Measurements from ENCODE around the gene SMARCD1.
A peak's percentile ranks its signal among the peaks of the same experiment; 100 is the strongest.

The SMARCD1 gene

DNA sequence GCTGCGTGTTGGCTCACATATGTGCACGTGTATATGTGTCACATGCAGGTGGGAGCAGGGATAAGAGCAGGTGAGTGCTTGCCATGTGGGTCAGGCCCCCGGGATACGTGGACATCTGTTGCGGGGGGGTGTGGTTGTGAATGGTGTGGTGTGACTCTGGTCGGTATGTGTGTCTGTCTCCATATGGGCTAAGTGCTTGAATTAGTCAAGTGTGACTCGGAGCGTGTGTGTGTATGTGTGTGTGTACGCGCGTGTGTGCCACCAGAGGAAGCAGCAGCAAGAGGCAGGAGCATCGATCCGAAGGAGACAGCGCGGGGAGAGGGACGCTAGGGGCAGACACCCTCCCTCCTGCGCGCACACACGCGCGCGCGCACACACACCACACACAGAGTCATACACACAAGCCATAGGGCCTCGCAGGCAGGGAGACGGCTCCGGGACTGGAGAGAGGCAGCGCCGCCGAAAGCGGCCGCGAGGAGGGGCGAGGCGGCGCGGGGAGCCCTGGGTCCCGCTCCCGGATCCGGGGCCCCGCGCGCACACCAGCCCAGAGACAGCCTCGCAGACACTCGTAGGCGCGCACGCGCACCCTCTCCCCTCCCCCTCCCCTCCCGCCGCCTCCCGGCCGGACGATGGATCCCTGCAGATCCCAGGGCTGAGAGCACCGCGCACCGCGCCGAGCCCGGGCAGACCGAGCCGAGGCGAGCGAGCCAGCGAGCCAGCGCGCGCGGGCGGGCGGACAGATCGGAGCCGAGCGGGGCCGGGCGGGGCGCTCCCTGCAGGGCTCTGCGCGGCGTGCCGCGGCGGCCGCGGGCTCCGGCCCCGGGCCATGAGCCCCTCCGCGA lies 27.9 kb upstream of the SMARCD1 start, which contains the start of gene ASIC1:
TSS of gene ASIC1 (plus strand) at position 597 of the 842 bp plus-strand sequence. CDS start 1,171 bp downstream, outside the sequence.
- peak; percentile 15 to 54 (median 23) for DNase-seq (ENCODE audit: low read depth in 3 of 3)

DNA sequence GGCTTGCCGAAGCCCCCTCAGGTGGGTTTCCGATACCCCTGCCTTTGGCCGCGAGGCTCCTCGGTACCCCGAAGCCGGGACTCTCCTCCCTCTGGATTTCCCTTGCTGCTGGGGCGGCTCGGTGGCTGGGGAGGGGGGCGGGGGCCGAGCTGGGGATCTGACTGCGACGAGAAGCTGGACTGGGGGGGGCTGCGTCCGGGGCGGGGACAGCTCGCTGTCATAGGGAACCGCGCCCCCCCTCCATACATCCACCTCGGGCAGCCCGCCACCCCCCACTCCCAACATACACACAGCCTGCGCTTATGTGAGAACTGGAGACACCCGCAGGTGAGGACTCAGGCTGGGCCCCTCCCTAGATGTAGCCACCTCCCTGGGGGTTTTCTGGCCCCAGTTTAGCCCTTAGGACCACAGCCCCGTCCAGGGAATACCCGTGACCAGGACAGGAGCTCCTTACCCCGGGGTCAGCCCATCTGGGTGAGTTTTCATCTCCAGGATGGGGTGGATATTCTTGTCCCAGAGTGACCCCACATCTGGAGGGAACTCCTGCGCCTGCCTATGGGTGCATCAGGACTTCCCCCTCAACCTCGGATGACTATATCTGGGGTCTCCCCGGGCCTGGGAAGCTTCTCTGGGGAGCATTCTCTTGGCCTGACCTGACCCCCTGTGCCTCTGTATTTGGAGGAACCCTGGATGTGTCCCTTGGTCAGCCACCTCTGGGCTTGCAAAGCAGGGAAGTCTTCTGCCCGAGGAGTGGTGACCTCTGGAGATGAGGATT lies 27.1 kb upstream of the SMARCD1 start:
- no peak for DNase-seq (ENCODE audit: low read depth in 3 of 3)

DNA sequence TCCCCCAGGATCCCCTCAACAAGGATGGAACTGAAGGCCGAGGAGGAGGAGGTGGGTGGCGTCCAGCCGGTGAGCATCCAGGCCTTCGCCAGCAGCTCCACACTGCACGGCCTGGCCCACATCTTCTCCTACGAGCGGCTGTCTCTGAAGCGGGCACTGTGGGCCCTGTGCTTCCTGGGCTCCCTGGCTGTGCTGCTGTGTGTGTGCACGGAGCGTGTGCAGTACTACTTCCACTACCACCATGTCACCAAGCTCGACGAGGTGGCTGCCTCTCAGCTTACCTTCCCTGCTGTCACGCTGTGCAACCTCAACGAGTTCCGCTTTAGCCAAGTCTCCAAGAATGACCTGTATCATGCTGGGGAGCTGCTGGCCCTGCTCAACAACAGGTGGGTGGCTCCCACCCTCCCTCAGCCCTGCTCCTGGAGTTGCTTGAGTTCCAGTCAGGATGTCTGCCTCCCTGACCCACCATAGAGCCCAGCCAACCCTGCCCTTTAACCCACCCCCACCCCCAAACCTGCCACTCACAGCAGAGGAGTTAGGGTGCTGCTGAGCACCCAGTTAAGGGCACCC lies 26.3 kb upstream of the SMARCD1 start:
- no peak for DNase-seq (ENCODE audit: low read depth in 3 of 3)

DNA sequence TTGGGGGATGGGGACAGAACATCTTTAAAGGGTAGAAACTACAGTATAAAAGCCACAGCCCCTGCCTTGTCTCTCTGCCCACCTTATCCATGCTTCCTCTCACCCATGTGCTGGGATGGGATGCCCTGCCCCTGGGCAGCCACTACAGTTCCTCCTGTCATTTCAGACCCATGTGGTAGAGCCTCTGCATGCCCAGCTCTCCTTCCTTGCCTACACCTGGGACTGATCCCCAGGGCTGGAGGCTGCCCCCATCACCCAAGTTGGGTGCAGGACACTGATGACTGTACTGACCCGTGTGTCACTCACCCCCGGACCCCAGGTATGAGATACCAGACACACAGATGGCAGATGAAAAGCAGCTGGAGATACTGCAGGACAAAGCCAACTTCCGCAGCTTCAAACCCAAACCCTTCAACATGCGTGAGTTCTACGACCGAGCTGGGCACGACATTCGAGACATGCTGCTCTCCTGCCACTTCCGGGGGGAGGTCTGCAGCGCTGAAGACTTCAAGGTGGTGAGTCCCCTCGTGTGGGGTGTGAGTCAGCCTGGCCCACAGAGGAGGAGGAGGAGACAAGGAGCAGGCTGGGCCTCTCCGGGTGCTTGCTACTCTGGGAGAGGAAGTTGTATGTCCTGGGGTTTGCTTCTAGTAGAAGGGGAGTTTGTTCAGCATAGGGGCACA lies 25.6 kb upstream of the SMARCD1 start:
- peak in 2 of 3 experiments; percentile 21 to 67 for DNase-seq (ENCODE audit: low read depth in 3 of 3)

DNA sequence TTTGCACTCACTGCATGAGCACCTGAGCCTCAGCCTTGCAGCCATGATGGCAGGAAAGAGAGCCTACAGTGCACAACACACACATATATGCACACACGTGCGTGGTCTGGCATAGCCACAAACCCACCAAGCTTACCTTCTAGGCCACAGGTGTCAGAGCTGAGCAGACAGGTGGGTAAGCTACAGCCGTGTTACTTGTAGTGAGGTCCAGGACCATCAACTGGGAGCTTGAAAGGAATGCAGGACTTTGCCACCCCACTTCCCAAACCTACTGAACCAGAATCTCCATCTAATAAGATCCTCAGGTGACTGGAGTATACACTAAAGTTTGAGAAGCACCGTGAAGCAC lies 25.0 kb upstream of the SMARCD1 start:
- DNase-seq (ENCODE audit: low read depth in 3 of 3), result no peak

DNA sequence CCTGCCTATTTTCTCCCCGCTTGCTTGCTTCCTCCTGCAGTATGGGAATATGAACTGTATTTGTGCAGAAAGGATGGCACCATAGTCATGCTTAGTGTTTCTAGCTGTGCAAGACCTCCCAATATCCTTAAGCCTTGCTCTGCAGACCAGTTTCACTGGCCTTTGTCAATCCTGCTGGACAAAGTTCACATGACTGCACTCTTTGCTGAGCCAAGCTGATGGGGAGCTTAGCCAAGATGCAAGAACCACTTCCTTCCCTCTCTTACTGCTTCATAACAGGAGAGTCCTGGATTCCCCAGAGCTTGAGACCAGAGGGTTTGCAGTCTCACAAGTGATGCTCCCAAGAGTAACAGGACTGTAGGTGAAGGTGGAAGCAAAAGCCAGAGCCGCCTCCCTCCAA lies 24.0 kb upstream of the SMARCD1 start:
- no peak for DNase-seq (ENCODE audit: low read depth in 3 of 3)

DNA sequence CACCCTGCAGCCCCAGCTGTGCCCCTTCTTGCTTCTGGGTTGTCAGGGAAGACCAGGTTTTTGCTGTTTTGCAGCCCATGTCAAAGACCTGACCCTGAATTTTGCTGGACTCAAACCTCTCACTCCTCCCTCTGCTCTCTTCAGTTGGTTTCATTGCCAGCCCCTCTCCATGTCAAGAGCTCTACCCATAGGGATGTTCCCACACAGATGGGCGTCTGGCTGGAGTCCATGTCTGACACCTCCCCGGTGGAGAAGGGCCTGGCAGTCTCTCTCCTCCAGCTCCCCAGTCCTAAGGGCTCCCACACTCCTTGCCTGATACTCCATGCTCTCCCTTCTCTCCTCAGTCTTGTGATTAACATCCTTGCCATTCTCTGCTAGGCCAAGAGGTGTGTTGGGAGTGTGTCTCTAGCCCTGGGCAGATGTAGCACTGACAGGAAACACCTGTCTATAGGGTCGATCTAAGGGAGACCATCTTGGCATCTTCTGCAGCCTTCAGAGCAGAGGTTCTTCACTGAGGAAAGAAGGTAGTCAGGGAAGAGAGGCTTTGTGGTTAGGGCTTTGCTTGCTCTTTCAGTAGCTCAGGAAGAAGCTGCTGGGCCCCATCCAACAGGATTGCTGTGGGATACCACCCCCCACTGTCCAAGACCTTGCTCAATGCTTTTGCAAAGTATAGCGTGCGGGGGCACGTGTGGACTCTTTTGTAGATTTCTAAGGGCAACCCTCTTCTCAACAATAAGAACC lies 23.0 kb upstream of the SMARCD1 start:
- DNase-seq (ENCODE audit: low read depth in 3 of 3), result no peak

DNA sequence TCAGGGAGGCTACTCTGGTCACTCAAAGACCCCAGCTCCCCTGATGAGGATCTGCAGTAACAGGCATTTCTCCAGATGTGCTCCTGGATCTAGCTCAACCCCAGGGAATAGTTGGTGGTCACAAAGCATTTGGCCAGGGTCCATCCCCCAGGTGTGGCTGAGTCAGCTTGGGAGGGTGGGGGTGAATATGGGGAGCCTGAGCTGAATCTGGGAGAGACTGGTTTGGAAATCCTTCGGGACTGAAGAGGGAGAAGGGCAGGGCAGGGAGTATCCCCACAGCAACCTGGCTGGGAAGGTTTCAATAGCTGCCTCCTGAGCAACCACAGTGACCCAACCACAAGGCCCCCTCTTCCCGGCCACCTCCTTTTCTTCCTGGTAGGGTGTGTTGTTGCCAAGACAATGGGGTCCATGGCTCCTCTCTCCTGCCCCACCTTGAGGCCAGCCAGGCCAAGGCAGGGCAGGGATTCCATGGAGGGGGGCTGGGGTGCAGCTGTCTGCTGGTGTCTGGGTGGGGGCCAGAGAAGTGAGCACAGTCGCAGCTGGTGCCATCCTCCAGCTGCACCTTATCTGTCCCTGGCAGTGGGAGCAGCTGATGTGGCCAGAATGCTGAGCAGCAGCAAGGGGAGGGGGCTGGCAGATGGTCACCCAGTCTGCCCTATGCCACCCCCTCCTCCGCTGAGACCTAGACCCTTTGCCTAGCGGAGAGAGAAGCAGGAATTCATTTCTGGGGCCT lies 22.2 kb upstream of the SMARCD1 start:
- no peak for DNase-seq (ENCODE audit: low read depth in 3 of 3)

DNA sequence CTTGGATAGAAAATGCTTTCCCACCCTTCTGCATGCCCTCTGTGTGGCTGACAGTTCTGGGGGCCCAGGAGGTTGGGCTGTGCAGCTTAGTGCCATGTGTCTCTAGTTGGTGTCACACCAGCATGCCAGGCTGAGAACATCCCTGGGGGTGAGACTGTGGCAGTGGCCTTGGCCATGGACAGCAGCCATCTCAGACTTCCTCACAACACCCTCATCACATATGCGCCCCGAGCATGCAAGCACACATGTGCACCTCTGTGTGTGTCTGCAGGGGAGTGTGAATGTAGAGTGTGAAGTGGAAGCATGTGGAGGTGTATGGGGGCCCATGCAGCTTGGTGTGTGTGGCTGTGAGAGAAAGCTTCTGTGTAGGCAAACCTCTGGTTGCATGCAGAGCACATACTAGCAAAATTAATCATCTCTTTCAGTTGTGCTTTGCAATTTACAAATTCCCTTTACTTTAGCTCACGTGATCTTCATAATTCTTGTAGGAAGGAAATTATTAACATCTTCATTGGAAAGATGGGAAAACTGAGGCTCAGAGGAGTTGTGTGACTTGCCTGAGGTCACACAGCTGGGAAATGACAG lies 19.3 kb upstream of the SMARCD1 start:
- no peak for DNase-seq (ENCODE audit: low read depth in 3 of 3)

DNA sequence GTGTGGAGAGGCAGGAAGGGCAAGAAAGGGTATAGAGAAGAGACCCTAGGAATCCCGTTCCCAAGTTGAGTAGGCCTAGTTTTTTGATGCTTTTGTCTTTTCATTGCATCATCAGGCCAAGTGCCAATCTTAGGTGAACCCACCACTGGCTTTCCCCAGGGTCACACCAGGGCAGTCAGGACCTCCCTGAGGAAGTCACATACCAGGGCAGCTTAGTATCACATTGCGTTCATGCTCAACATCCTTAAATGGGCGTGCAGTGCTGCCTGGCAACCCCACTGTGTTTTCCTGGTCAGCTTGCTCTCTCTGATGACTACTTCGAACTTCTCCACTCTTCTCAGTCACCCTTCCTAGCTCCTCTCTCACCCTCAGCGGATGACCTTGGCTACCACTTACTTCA lies 18.7 kb upstream of the SMARCD1 start:
- no peak for DNase-seq (ENCODE audit: low read depth in 3 of 3)

DNA sequence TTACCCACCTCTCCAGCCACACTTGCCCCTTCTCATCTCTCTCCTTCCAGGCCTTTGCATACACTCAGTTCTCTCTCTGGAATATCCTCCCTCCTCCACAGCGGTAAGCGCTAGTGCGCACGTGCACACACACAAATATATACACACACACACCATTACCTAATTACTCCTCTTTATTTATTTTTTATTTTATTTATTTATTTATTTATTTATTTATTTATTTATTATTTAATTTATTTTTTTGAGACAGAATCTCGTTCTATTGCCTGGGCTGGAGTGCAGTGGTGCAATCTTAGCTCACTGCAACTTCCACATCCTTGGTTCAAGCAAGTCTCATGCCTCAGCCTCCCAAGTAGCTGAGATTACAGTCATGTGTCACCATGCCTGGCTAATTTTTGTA lies 16.1 kb upstream of the SMARCD1 start:
- no peak for DNase-seq (ENCODE audit: low read depth in 3 of 3)

DNA sequence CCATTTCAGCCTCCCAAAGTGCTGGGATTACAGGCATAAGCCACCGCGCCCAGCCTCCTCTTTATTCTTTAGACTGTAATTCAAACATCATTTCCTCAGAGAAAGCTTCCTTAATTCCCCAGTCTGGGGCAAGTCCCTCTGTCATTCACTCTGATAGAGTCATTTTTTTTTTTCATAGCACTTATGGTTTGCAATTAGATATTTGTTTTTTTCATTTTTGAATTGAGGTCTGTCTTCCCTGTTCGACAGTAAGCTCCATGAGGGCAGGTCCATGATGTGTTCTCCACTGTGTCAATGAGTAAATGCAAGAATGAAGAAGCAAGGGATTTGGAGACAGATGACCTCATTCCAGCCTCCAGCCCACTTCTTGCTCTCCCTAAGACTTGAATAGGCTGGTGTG lies 15.6 kb upstream of the SMARCD1 start:
- no peak for DNase-seq (ENCODE audit: low read depth in 3 of 3)

DNA sequence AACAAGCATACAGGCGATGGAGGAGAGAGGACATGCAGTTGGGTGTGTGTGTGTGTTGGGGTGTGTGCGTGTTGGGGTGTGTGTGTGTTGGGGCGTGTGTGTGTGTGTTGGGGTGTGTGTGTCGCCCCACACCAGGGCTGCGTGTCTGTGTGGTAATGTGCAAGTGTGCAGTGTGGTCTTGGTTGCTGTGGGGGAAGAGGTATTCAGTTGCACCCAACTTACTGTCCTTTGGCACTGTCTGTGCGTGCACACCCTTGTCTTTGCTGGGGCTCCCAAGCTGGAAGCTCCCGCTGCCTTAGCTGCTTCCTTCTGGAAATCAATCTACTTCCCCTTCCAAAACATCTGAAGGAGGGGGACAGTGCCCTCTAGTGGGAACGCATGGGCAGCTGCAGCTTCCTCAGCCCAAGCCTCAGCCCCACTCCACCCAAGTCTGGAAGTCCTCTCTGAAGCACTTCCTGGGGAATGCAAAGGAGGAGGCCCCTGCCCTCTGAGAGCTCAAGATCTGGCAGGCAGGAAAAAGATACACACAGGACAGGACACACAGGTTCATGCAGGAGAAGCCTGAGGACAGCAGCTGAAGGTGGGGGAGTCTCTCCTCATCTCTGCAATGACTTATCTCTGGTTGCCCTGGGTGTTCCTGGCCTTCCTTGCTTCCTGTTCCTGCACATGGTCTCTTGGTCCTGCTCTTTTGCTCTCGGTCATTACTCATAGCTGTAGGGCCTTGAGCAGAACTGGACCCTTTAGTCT lies 14.7 kb upstream of the SMARCD1 start:
- DNase-seq (ENCODE audit: low read depth in 3 of 3), result peak in 2 of 3 experiments; percentile 31 to 56

DNA sequence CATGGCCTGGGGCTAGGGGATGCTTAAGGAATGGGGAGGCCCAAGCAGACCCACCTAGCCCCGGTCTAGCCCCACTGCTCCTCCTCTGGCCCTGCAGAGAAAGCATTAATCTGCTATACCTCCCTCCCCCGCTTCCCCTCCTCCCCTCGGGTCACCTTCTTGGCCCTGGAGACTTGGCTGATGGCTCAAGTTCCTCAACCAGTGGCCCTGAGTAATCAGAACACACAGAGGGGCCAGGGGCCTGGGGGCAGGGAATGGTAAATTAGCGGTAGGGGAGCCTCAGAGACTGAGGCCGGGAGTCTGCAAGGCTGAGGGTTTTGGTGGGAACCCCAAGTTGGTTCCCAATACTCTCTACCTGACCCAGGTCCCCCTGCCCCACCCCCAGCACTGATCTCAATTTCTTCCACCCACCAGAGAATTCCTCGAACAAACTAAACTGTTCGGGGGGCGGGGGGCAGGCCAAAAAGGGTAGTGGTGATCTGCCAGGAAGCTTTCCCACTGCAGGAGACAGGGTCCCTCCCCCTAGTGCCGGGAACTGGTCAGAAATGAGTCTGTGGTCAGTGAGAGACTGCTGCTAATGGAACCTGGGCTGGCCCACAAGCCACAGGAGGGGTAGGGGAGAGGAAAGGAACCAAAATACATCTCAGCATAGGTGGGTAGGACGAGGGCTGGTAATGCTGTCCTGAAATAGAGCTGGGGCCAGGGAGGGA lies 12.8 kb upstream of the SMARCD1 start:
- DNase-seq (ENCODE audit: low read depth in 3 of 3), result no peak

DNA sequence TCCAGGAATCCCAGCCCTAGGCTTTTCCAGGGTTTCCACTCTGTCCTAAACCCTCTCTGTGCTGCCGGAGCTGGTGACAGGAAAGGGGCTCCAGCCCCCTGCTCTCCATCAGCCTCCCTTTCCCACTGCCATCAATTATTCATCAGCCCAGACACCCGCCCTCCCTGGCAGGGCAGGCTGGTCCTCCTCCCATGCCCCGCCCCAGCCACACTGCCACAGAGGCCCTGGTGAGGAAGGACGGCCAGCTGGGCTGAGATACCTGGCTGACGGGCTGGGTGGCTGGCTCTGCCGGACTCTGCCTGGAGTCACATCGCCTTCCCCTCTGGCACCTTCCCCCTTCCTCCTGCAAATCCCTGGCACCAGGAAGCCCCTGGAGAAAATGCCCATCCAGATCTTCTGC lies 11.9 kb upstream of the SMARCD1 start:
- DNase-seq (ENCODE audit: low read depth in 3 of 3), result no peak

DNA sequence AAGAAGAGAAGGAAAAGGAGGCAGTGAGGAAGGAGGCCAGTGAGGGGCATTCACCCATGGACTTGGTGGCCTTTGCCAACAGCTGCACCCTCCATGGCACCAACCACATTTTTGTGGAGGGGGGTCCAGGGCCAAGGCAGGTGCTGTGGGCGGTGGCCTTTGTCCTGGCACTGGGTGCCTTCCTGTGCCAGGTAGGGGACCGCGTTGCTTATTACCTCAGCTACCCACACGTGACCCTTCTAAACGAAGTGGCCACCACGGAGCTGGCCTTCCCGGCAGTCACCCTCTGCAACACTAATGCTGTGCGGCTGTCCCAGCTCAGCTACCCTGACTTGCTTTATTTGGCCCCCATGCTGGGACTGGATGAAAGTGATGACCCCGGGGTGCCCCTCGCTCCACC lies 11.4 kb upstream of the SMARCD1 start:
- no peak for DNase-seq (ENCODE audit: low read depth in 3 of 3)

DNA sequence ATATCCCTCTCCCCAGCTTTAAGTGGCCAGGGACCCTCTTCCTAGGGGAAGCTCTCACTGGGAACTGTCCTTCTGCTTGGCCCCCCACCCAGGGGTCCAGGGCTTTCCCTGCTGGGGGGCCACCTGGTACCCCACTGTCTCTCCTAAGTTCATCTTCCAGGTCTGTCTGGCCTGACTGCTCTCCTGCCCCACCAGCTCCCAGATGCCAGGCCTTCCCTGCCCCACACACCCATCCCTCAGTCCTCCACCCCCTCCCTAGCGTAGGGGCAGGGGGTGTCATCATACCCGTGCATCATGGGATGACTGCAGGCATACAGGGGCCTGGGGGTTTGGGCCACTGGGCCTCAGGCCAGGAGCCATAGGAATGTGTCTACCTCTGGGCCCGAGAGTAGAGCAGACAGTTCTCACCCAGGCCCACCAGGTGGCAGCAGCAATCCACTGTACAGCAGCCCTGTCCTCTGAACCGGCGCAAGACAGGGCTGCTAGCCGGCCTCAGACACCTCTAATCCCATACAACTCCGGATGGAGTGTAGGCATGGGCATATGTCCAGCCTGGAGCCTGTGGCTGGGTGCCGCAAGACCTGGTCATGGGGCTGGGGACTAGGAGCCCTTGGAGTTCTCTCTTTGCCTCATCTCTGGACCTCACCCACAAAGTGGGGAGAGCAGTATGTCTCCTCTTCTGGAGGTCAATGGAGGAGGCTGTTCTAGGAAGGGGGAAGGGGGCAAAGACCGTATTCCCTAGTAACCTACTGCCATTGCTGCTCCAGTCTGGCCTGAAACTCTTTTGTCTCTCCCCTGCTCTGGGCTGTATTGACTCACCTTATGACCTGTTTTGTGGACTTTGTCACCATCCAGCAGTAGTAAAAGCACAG lies 10.0 kb upstream of the SMARCD1 start:
- peak; percentile 61 to 80 (median 67) for DNase-seq (ENCODE audit: low read depth in 3 of 3)

DNA sequence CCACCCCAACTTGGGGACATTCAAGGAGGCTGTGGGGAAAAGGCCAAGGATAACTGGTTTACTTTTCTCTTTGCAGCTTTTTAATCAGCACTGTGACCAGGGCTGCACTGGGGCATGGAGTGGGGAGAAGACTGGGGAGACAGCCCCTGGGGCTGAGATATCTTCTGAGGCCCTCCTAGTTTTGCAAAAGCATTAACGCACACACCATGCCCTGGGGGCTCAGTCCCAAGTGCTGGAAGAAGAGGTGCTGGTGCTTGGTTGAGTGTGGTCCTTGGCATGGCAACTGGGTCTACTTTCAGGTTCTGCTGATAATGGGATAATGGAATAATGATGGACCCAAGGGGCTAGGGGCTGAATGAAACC lies 9.4 kb upstream of the SMARCD1 start:
- DNase-seq (ENCODE audit: low read depth in 3 of 3), result no peak
